A549 (cell line): ENCODE data around the gene BIRC5. TPM values are rescaled to one million over a fixed set of nuclear protein-coding genes. Genes with fewer than 3 reads are reported as not detected.

Source experiments
- ATAC-seq, 2 experiments: fragments of 200-7000 bp in 1 of 2; fragments of >200 bp in 1 of 2; cut with Nextera tagmentation in 1 of 2; cut with Tn5 transposase in 1 of 2; 3 replicates each; pipeline versions ENCODE4 v1.8.0 to v1.9.1; 2018 to 2020; ENCODE audit warnings: mild to moderate bottlenecking in 1 of 2, moderate library complexity in 1 of 2
- CTCF ChIA-PET: fragments of 300-600 bp; sonication (Branson Sonifier 250); formaldehyde crosslinking; extraction: SDS; loops from one replicate; lab custom pipeline; 2021; ENCODE audit warnings: antibody characterized with exemption, inconsistent platforms; lab: Yijun Ruan, JAX
- POLR2A ChIA-PET: fragments of 350-600 bp; formaldehyde crosslinking; extraction: SDS; loops from one replicate; lab custom pipeline; 2021; ENCODE audit warnings: antibody characterized with exemption, inconsistent platforms; lab: Yijun Ruan, JAX
- DNase-seq, 2 experiments: peaks; one replicate each; pipeline versions ENCODE4 v3.0.0 to v3.0.0-alpha.2; 2011 to 2016; ENCODE audit warnings: low read depth in 1 of 2, low spot score in 1 of 2
- FAIRE-seq: peaks from 2 replicates; lab custom pipeline; 2011; peaks lifted over from hg19 to GRCh38; lab: Jason Lieb, UNC
- H3K27ac ChIP-seq, 2 experiments: fragments of >200 bp; sonication (Bioruptor Twin); formaldehyde crosslinking; 3 replicates each; pipeline ENCODE4 v1.5.1; 2016 to 2017
- H3K4me1 ChIP-seq: fragments of >200 bp; sonication (Bioruptor Twin); formaldehyde crosslinking; 3 replicates; pipeline ENCODE4 v1.6.1; 2016
- H3K4me2 ChIP-seq: fragments of >200 bp; sonication (Bioruptor Twin); formaldehyde crosslinking; 3 replicates; pipeline ENCODE4 v1.6.1; 2016
- H3K4me3 ChIP-seq: fragments of >200 bp; sonication (Bioruptor Twin); formaldehyde crosslinking; 3 replicates; pipeline ENCODE4 v1.5.1; 2016
- H3K9me3 ChIP-seq: fragments of >200 bp; sonication (Bioruptor Twin); formaldehyde crosslinking; 3 replicates; pipeline ENCODE4 v1.6.1; 2016
- CEBPB ChIP-seq, 2 experiments: fragments of >200 bp in 1 of 2; sonication (Bioruptor Twin) in 1 of 2; formaldehyde crosslinking in 1 of 2; IDR thresholded peaks; 2 replicates each; pipeline ENCODE4 v1.6.1; 2012 to 2016
- EHF ChIP-seq: fragments of 250-450 bp; sonication (Bioruptor Pico); IDR thresholded peaks from 2 replicates; pipeline ENCODE4 v1.5.0; 2020; ENCODE audit warnings: mild to moderate bottlenecking
- EHMT2 ChIP-seq: fragments of 200-600 bp; sonication (generic); IDR thresholded peaks from 2 replicates; pipeline ENCODE4 v1.6.1; 2016; ENCODE audit warnings: antibody characterized with exemption, low read depth, mild to moderate bottlenecking, moderate library complexity
- ELK1 ChIP-seq: fragments of 150-350 bp; IDR thresholded peaks from 2 replicates; pipeline ENCODE4 v1.6.1; 2014; ENCODE audit warnings: low read depth, mild to moderate bottlenecking, low read length
- FOSB ChIP-seq: fragments of 250-450 bp; sonication (Bioruptor Pico); IDR thresholded peaks from 2 replicates; pipeline ENCODE4 v1.5.0; 2020; ENCODE audit warnings: mild to moderate bottlenecking, moderate library complexity
- FOXS1 ChIP-seq: fragments of 250-450 bp; sonication (Bioruptor Pico); IDR thresholded peaks from 2 replicates; pipeline ENCODE4 v1.5.0; 2020; ENCODE audit warnings: mild to moderate bottlenecking, moderate library complexity
- HEYL ChIP-seq: fragments of 250-450 bp; sonication (Bioruptor Pico); IDR thresholded peaks from 2 replicates; pipeline ENCODE4 v1.8.0; 2021; ENCODE audit warnings: mild to moderate bottlenecking, moderate library complexity
- HOXB13 ChIP-seq: fragments of 250-450 bp; sonication (Bioruptor Pico); IDR thresholded peaks from 2 replicates; pipeline ENCODE4 v1.5.0; 2020; ENCODE audit warnings: low read depth, mild to moderate bottlenecking, moderate library complexity
- JUNB ChIP-seq: fragments of >200 bp; sonication (Bioruptor Twin); formaldehyde crosslinking; IDR thresholded peaks from 2 replicates; pipeline ENCODE4 v1.6.1; 2016
- MYC ChIP-seq: IDR thresholded peaks from 2 replicates; pipeline ENCODE4 v1.6.1; 2012; ENCODE audit warnings: mild to moderate bottlenecking, inconsistent platforms, low read length, improper control_type of control experiment, borderline replicate concordance
- NPAS2 ChIP-seq: fragments of 250-450 bp; sonication (Bioruptor Pico); IDR thresholded peaks from 2 replicates; pipeline ENCODE4 v1.8.0; 2022; ENCODE audit warnings: mild to moderate bottlenecking, moderate library complexity, borderline replicate concordance
- POLR2A ChIP-seq: IDR thresholded peaks from 2 replicates; pipeline ENCODE4 v1.6.1; 2012; ENCODE audit warnings: mild to moderate bottlenecking, low read length
- RAD21 ChIP-seq, 2 experiments: fragments of >200 bp in 1 of 2; sonication (Bioruptor Twin) in 1 of 2; formaldehyde crosslinking in 1 of 2; IDR thresholded peaks in 1 of 2; conservative IDR thresholded peaks in 1 of 2; 2 replicates in 1 of 2; 3 replicates in 1 of 2; pipeline ENCODE4 v1.6.1; 2012 to 2018; ENCODE audit warnings: inconsistent platforms in 1 of 2
- RARB ChIP-seq: fragments of 250-450 bp; sonication (Bioruptor Pico); IDR thresholded peaks from 2 replicates; pipeline ENCODE4 v1.8.0; 2021; ENCODE audit warnings: mild to moderate bottlenecking, moderate library complexity
- RCOR1 ChIP-seq: fragments of 150-350 bp; IDR thresholded peaks from 2 replicates; pipeline ENCODE4 v1.6.1; 2014; ENCODE audit warnings: antibody characterized with exemption, low read length, low read depth
- REST ChIP-seq: fragments of 200-600 bp; sonication (generic); IDR thresholded peaks from 2 replicates; pipeline ENCODE4 v1.6.1; 2016; ENCODE audit warnings: antibody characterized with exemption, mild to moderate bottlenecking, moderate library complexity
- RNF2 ChIP-seq: fragments of 200-600 bp; sonication (generic); IDR thresholded peaks from 2 replicates; pipeline ENCODE4 v1.6.1; 2016; ENCODE audit warnings: low read depth, mild to moderate bottlenecking, antibody characterized with exemption, moderate library complexity, borderline replicate concordance
- SMC3 ChIP-seq: fragments of >200 bp; sonication (Bioruptor Twin); formaldehyde crosslinking; IDR thresholded peaks from 3 replicates; pipeline ENCODE4 v1.6.1; 2018; ENCODE audit warnings: inconsistent platforms
- SREBF2 ChIP-seq: fragments of 450-650 bp; IDR thresholded peaks from 2 replicates; pipeline ENCODE4 v1.6.1; 2014; ENCODE audit warnings: mild to moderate bottlenecking, moderate library complexity
- TFCP2L1 ChIP-seq: fragments of 250-450 bp; sonication (Bioruptor Pico); IDR thresholded peaks from 2 replicates; pipeline ENCODE4 v1.5.0; 2021; ENCODE audit warnings: mild to moderate bottlenecking
- TP53 ChIP-seq: fragments of 250-450 bp; sonication (Bioruptor Pico); IDR thresholded peaks from 2 replicates; pipeline ENCODE4 v1.5.0; 2021; ENCODE audit warnings: mild to moderate bottlenecking, moderate library complexity
- ZNF302 ChIP-seq: fragments of 250-450 bp; sonication (Bioruptor Pico); IDR thresholded peaks from 2 replicates; pipeline ENCODE4 v1.9.0; 2021; ENCODE audit warnings: inconsistent platforms, mild to moderate bottlenecking, moderate library complexity
- ZSCAN20 ChIP-seq: fragments of 250-450 bp; sonication (Bioruptor Pico); IDR thresholded peaks from 2 replicates; pipeline ENCODE4 v1.8.0; 2022; ENCODE audit warnings: mild to moderate bottlenecking, moderate library complexity
- WGBS: methylation state at CpG from one replicate; pipeline ENCODE4 v1.1.6; 2017; ENCODE audit errors: missing lambda C conversion rate; 5-methylcytosine and 5-hydroxymethylcytosine counted together
- polyA plus RNA-seq, 4 experiments: library from polyadenylated mRNA; depleted of rRNA in 3 of 4; stranded (reverse); fragments of >200 nt; fragmentation: RNase III in 1 of 4; extraction: RNeasy Plus Mini Kit Qiagen cat#74134 plus additional on column Dnase treatment in 1 of 4; gene quantifications; 2 replicates in 3 of 4; 3 replicates in 1 of 4; pipeline ENCODE4 v1.2.3, GENCODE V29; 2011 to 2017

BIRC5 gene
- polyA plus RNA-seq, 2 of the 4 experiments (the other 2 are of a cell fraction), result 51.9 to 109 TPM

- FAIRE-seq (no peak), ATAC-seq (no peak)
- WGBS, result 78% methylated on average over 8 of the region's 8 CpGs
- CTCF ChIA-PET, result interaction anchor here (0.6 to 4.3 kb wide), 11 partner anchors 11 to 439 kb away, joined by 3 to 29 read pairs (median 4); no protein-coding TSS in a partner anchor
- peak overlapping the region in 1 of 2 experiments; percentile 76; a peak in 3 of 6 replicates for H3K27ac ChIP-seq
- peaks cover 41% of the 10 kb centered on the region for H3K4me1 ChIP-seq
- POLR2A ChIA-PET, result interaction anchor here (1.1 kb wide), 1 partner anchor 44 kb away, joined by 7 read pairs; no protein-coding TSS in a partner anchor
- H3K4me2 ChIP-seq, result peak overlapping the region; percentile 39; the same call in 1 of the 3 replicates
- H3K4me3 ChIP-seq, result no peak overlapping the region
- no peaks in the 10 kb centered on the region; the same call in 2 of the 3 replicates for H3K9me3 ChIP-seq
- TF ChIP-seq TFCP2L1 (CRISPR knock-in tag), result no peak
- no peak for TF ChIP-seq RAD21 (conservative IDR thresholded peaks at IDR 0.05 in 1 of 2, IDR thresholded peaks at IDR 0.05 in 1 of 2)
- TF ChIP-seq EHMT2, result no peak
- no peak for TF ChIP-seq EHF
- no peak for TF ChIP-seq CEBPB (IDR thresholded peaks at IDR 0.05)
- no peak for TF ChIP-seq MYC
- no peak for TF ChIP-seq ZSCAN20 (CRISPR knock-in tag)
- TF ChIP-seq SREBF2, result no peak
- TF ChIP-seq FOSB, result no peak
- no peak for TF ChIP-seq POLR2A
- TF ChIP-seq RNF2, result no peak
- no peak for TF ChIP-seq NPAS2 (CRISPR knock-in tag)
- TF ChIP-seq HEYL (CRISPR knock-in tag), result no peak
- TF ChIP-seq ZNF302 (CRISPR knock-in tag), result no peak
- TF ChIP-seq, all 56 proteins: peak for 0
- no peak for DNase-seq
Measured at GRCh38 chr17:78269955-78270381, 55.9 kb downstream of the BIRC5 start.

GRCh38 chr17:78271419-78272170 is 57.5 kb downstream of the BIRC5 start:
- 57% methylated on average over 12 of the region's 12 CpGs for WGBS
- H3K4me3 ChIP-seq, result no peak overlapping the region
- FAIRE-seq, result no peak
- no peak for ATAC-seq
- peaks cover 39% of the 10 kb centered on the region for H3K4me1 ChIP-seq
- no peak for DNase-seq
- H3K9me3 ChIP-seq, result no peaks in the 10 kb centered on the region; the same call in 2 of the 3 replicates
- no peak for TF ChIP-seq REST
- no peak for TF ChIP-seq RARB
- no peak for TF ChIP-seq EHMT2
- TF ChIP-seq EHF, result no peak
- TF ChIP-seq ELK1, result no peak
- TF ChIP-seq POLR2A, result no peak
- no peak for TF ChIP-seq HEYL (CRISPR knock-in tag)
- no peak for TF ChIP-seq SMC3
- TF ChIP-seq TP53 (CRISPR knock-in tag), result no peak
- no peak for TF ChIP-seq ZSCAN20 (CRISPR knock-in tag)
- no peak for TF ChIP-seq RCOR1
- no peak for TF ChIP-seq FOXS1 (CRISPR knock-in tag)
- TF ChIP-seq JUNB, result no peak
- TF ChIP-seq HOXB13 (CRISPR knock-in tag), result no peak
- ChIA-PET CTCF (interaction anchor here (1.0 to 4.3 kb wide), 9 partner anchors 9 to 187 kb away, joined by 3 to 29 read pairs (median 8); no protein-coding TSS in a partner anchor), POLR2A (no interaction called here)
- H3K27ac ChIP-seq, result no peak overlapping the region
- H3K4me2 ChIP-seq, result no peak overlapping the region
